GM12878 (cell line): Measurements from ENCODE around the gene AFF1. TPM values are rescaled to one million over a fixed set of nuclear protein-coding genes. Genes with fewer than 3 reads are reported as not detected.

Experiments used
- ATAC-seq: fragments of 200-7000 bp; cut with Tn5 transposase; 3 replicates; pipeline ENCODE4 v1.9.1; 2020; ENCODE audit warnings: mild to moderate bottlenecking, moderate library complexity
- BruUV-seq: library from RNA; stranded (reverse); fragments of 400-500 nt; replicated peaks from 2 replicates; lab custom pipeline; 2021; lab: Mats Ljungman, UMichigan
- CTCF ChIA-PET: fragments of 300-600 bp; sonication (Branson Sonifier 250); formaldehyde crosslinking; extraction: SDS; loops from one replicate; lab custom pipeline; 2021; ENCODE audit warnings: inconsistent platforms; lab: Yijun Ruan, JAX
- POLR2A ChIA-PET: fragments of 350-600 bp; formaldehyde crosslinking; extraction: SDS; loops from one replicate; lab custom pipeline; 2021; ENCODE audit warnings: inconsistent platforms; lab: Charles Lee
- RAD21 ChIA-PET: fragments of 300-600 bp; sonication (Branson Sonifier 250); formaldehyde crosslinking; loops from one replicate; lab custom pipeline; 2023; ENCODE audit warnings: antibody characterized with exemption; ENCODE audit not compliant: unreplicated experiment; lab: Charles Lee
- SMC1A ChIA-PET: fragments of 300-600 bp; sonication (Branson Sonifier 250); formaldehyde crosslinking; loops from one replicate; lab custom pipeline; 2023; ENCODE audit not compliant: unreplicated experiment, uncharacterized antibody; lab: Charles Lee
- DNase-seq: peaks from one replicate; pipeline ENCODE4 v3.0.0-alpha.2; 2011; ENCODE audit warnings: low read depth, low spot score
- FAIRE-seq: peaks from 3 replicates; lab custom pipeline; 2011; peaks lifted over from hg19 to GRCh38; lab: Jason Lieb, UNC
- H2AFZ ChIP-seq: 2 replicates; pipeline ENCODE4 v1.6.0; 2011; ENCODE audit warnings: low read depth, low read length, control low read depth; ENCODE audit not compliant: control insufficient read depth
- H3K27ac ChIP-seq: 2 replicates; pipeline ENCODE4 v1.5.1; 2011; ENCODE audit warnings: control low read depth; ENCODE audit not compliant: control insufficient read depth, insufficient read depth
- H3K27me3 ChIP-seq, 2 experiments: replicated peaks in 1 of 2; 2 replicates each; pipeline versions ENCODE4 v1.6.0 to v1.6.1; 2011; ENCODE audit warnings: low read length in 1 of 2; ENCODE audit not compliant: control insufficient read depth in 2 of 2, insufficient read depth in 2 of 2
- H3K36me3 ChIP-seq, 2 experiments: 2 replicates each; pipeline ENCODE4 v1.5.1; 2011; ENCODE audit warnings: low read length in 1 of 2; ENCODE audit not compliant: control insufficient read depth in 2 of 2, insufficient read depth in 2 of 2
- H3K4me1 ChIP-seq: 2 replicates; pipeline ENCODE4 v1.6.1; 2011; ENCODE audit warnings: mild to moderate bottlenecking, low read length, moderate library complexity, mixed read lengths; ENCODE audit not compliant: control insufficient read depth, insufficient read depth
- H3K4me2 ChIP-seq: 2 replicates; pipeline ENCODE4 v1.6.0; 2011; ENCODE audit warnings: control low read depth; ENCODE audit not compliant: control insufficient read depth, insufficient read depth
- H3K4me3 ChIP-seq: fragments of 200-600 bp; sonication (generic); 2 replicates; pipeline ENCODE4 v1.5.1; 2016
- H3K79me2 ChIP-seq: 2 replicates; pipeline ENCODE4 v1.6.0; 2011; ENCODE audit warnings: low read length; ENCODE audit not compliant: control insufficient read depth, insufficient read depth
- H3K9ac ChIP-seq: 2 replicates; pipeline ENCODE4 v1.8.0; 2011; ENCODE audit warnings: low read length, control low read depth, mixed read lengths; ENCODE audit not compliant: control insufficient read depth, insufficient read depth
- H3K9me3 ChIP-seq: replicated peaks from 3 replicates; pipeline ENCODE4 v1.5.1; 2011; ENCODE audit warnings: mild to moderate bottlenecking, low read length; ENCODE audit not compliant: control insufficient read depth, insufficient read depth
- H4K20me1 ChIP-seq: 2 replicates; pipeline ENCODE4 v1.6.0; 2011; ENCODE audit not compliant: control insufficient read depth, insufficient read depth
- KDM1A ChIP-seq: fragments of 200-600 bp; sonication (generic); IDR thresholded peaks from 2 replicates; pipeline ENCODE4 v1.6.1; 2016; ENCODE audit warnings: borderline replicate concordance
- LARP7 ChIP-seq: fragments of 450-650 bp; IDR thresholded peaks from 2 replicates; pipeline ENCODE4 v1.6.1; 2017; ENCODE audit warnings: mild to moderate bottlenecking
- MYC ChIP-seq: IDR thresholded peaks from 2 replicates; pipeline ENCODE4 v1.6.1; 2011; ENCODE audit warnings: mild to moderate bottlenecking, low read length, moderate library complexity, inconsistent platforms; ENCODE audit not compliant: insufficient read depth, insufficient replicate concordance, insufficient read length, severe bottlenecking
- NRF1 ChIP-seq: conservative IDR thresholded peaks from 2 replicates; pipeline ENCODE4 v1.6.1; 2011; ENCODE audit warnings: mild to moderate bottlenecking, low read depth, low read length, improper control_type of control experiment
- POLR2AphosphoS2 ChIP-seq: IDR thresholded peaks from 2 replicates; pipeline ENCODE4 v1.6.1; 2011; ENCODE audit warnings: low read depth, mild to moderate bottlenecking, low read length, improper control_type of control experiment, moderate library complexity
- SPI1 ChIP-seq: IDR thresholded peaks from 2 replicates; pipeline ENCODE4 v1.6.1; 2011; ENCODE audit warnings: low read depth, mild to moderate bottlenecking, low read length, moderate library complexity, borderline replicate concordance; ENCODE audit not compliant: insufficient read depth
- SREBF1 ChIP-seq: IDR thresholded peaks from 2 replicates; pipeline ENCODE4 v1.6.1; 2012; ENCODE audit warnings: mild to moderate bottlenecking, low read length
- YBX1 ChIP-seq: fragments of 450-650 bp; IDR thresholded peaks from 2 replicates; pipeline ENCODE4 v1.6.1; 2016; ENCODE audit warnings: antibody characterized with exemption
- WGBS: methylation state at CpG from one replicate; pipeline ENCODE4 v1.1.6; 2016; ENCODE audit warnings: low lambda C conversion rate; ENCODE audit not compliant: insufficient replicate concordance, insufficient coverage; ENCODE audit errors: missing lambda C conversion rate; 5-methylcytosine and 5-hydroxymethylcytosine counted together
- in situ Hi-C: fragments of 300-500 bp; cut with MboI; formaldehyde crosslinking; loops from 9 replicates; pipeline ENCODE4 v1.14.3; 2018; ENCODE audit warnings: mixed read lengths
- intact Hi-C: fragments of 100-400 bp; cut with micrococcal nuclease; formaldehyde crosslinking; loops from one replicate; pipeline ENCODE4 v1.14.2; 2022; ENCODE audit not compliant: unreplicated experiment
- polyA plus RNA-seq, 11 experiments: library from polyadenylated mRNA; depleted of rRNA in 4 of 11; unstranded in 6 of 11; stranded (reverse) in 5 of 11; fragments of >200 nt; fragmentation: Nextera tagmentation in 4 of 11; fragmentation: Illumina TruSeq in 1 of 11; extraction: Ambion mirVana in 4 of 11; extraction: Trizol in 1 of 11; gene quantifications; 1 replicate in 1 of 11; 2 replicates in 10 of 11; pipeline versions ENCODE4 v1.2.1 to v1.2.3, GENCODE V29; 2011 to 2016; ENCODE audit warnings: inconsistent platforms in 2 of 11, missing spikeins in 2 of 11, low read depth in 1 of 11
- total RNA-seq, 4 experiments: library from RNA; depleted of rRNA in 3 of 4; stranded (reverse); fragments of >200 nt in 3 of 4; fragmentation: Illumina TruSeq in 1 of 4; extraction: Trizol in 1 of 4; gene quantifications; 2 replicates each; pipeline versions ENCODE4 v1.2.1 to v1.2.3, GENCODE V29; 2013 to 2021
- TF ChIP-seq, protein P1 (sequence below): fragments of 450-650 bp; IDR thresholded peaks from 2 replicates; pipeline ENCODE4 v1.6.1; 2018; ENCODE audit warnings: mild to moderate bottlenecking, low read depth, moderate library complexity; ENCODE audit not compliant: partially characterized antibody

The AFF1 gene
- total and polyA plus RNA-seq, 10 of the 15 experiments (the other 5 are each of a cell fraction or from before 2014, with no cell fraction given) = 3.5 to 56.1 (median 21.5) TPM

DNA sequence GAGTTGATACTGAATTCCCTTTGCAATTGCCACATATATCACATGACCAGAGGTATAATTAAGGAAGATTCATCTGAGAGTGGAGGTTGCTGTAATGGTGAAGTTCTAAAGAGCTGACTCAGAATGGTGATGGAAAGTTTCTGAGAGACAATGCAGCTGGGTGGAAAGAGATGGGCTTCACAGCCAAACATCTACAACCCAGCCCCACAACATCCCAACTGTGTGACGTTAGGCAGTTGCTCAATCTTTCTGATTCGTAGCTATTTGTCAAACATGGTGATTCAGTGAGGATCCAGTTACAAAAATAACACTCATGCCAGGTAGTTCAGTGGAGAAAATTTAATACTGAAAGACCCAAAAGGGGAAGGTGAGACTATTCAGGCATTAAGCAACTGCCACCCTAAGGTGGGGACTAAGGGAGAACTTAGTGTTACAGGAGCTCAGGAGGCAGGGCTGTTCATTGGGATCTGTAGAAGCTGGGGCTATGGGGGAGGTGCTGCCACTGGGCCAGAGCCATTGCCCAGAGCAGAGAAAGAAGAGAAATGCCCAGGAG lies 6.9 kb upstream of the AFF1 start:
- POLR2A ChIA-PET = interaction anchor here (0.7 to 1.2 kb wide), 6 partner anchors 10 to 170 kb away, joined by 3 to 5 read pairs (median 4); no protein-coding TSS in a partner anchor
- Histone ChIP-seq H2AFZ (no peak overlapping the region; the same call in 1 of the 2 replicates), H3K4me3 (no peak overlapping the region), H3K9me3 (no peaks in the 10 kb centered on the region), H3K4me2 (peak overlapping the region; percentile 53; the same call in 1 of the 2 replicates), H3K9ac (no peak overlapping the region), H3K27me3 (no peaks in the 10 kb centered on the region), H3K79me2 (no peaks in the 10 kb centered on the region; the same call in 1 of the 2 replicates), H3K4me1 (peaks cover 15% of the 10 kb centered on the region), H3K36me3 (peaks cover 0 to 2% of the 10 kb centered on the region in 2 experiments; a peak in 1 of 4 replicates), H4K20me1 (no peaks in the 10 kb centered on the region), H3K27ac (no peak overlapping the region; the same call in 1 of the 2 replicates)
- intact Hi-C loops (no loop called here), in situ Hi-C loops (no loop called here)
- SMC1A ChIA-PET = interaction anchor here (0.8 to 4.0 kb wide), 11 partner anchors 8 to 233 kb away, joined by 3 to 33 read pairs (median 4); no protein-coding TSS in a partner anchor
- BruUV-seq = no TSS peak
- RAD21 ChIA-PET = interaction anchor here (0.8 to 1.9 kb wide), 7 partner anchors 15 to 431 kb away, joined by 3 to 5 read pairs (median 4); no protein-coding TSS in a partner anchor
- ATAC-seq (peak; percentile 12; the same call in 2 of the 3 replicates), DNase-seq (no peak), FAIRE-seq (no peak)
- CTCF ChIA-PET = interaction anchor here (0.6 to 4.5 kb wide), 6 partner anchors 10 to 222 kb away, joined by 3 to 36 read pairs (median 6); no protein-coding TSS in a partner anchor
- TF ChIP-seq, protein P1, sequence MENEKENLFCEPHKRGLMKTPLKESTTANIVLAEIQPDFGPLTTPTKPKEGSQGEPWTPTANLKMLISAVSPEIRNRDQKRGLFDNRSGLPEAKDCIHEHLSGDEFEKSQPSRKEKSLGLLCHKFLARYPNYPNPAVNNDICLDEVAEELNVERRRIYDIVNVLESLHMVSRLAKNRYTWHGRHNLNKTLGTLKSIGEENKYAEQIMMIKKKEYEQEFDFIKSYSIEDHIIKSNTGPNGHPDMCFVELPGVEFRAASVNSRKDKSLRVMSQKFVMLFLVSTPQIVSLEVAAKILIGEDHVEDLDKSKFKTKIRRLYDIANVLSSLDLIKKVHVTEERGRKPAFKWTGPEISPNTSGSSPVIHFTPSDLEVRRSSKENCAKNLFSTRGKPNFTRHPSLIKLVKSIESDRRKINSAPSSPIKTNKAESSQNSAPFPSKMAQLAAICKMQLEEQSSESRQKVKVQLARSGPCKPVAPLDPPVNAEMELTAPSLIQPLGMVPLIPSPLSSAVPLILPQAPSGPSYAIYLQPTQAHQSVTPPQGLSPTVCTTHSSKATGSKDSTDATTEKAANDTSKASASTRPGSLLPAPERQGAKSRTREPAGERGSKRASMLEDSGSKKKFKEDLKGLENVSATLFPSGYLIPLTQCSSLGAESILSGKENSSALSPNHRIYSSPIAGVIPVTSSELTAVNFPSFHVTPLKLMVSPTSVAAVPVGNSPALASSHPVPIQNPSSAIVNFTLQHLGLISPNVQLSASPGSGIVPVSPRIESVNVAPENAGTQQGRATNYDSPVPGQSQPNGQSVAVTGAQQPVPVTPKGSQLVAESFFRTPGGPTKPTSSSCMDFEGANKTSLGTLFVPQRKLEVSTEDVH = no peak
- TF ChIP-seq YBX1 = no peak
- no peak for TF ChIP-seq MYC
- no peak for TF ChIP-seq SREBF1
- TF ChIP-seq KDM1A = no peak
- no peak for TF ChIP-seq LARP7
- no peak for TF ChIP-seq POLR2AphosphoS2
- TF ChIP-seq NRF1 = no peak
- no peak for TF ChIP-seq SPI1
- WGBS = 55% methylated on average over 2 of the region's 2 CpGs
